GM18511 (cell line): ENCODE measurements around the gene VEPH1.

Experiments
- ATAC-seq: cut with Tn5 transposase; IDR thresholded peaks from one replicate; pipeline ENCODE4 v1.9.1; 2021; ENCODE audit warnings: mild to moderate bottlenecking, moderate library complexity; ENCODE audit not compliant: unreplicated experiment

Gene VEPH1

DNA sequence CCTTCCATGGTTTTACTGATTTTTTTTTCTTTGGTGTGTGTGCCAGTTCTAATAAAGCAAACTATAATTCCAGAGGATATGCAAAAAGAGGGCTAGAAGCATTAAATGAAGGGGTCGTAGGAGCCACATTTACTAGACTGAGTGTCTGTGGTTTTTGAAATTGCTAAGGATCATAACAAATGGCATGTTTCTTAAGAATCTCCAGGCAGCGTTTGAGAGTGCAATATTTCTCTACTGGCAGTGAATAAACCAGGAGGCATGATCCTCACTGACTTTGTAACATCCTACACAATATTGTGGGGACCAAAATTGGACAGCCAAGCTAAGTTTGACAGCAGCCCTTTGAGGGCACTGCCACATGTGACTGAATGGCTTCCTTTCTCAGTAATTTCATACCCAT is 227.4 kb downstream of the VEPH1 start:
- no peak for ATAC-seq

DNA sequence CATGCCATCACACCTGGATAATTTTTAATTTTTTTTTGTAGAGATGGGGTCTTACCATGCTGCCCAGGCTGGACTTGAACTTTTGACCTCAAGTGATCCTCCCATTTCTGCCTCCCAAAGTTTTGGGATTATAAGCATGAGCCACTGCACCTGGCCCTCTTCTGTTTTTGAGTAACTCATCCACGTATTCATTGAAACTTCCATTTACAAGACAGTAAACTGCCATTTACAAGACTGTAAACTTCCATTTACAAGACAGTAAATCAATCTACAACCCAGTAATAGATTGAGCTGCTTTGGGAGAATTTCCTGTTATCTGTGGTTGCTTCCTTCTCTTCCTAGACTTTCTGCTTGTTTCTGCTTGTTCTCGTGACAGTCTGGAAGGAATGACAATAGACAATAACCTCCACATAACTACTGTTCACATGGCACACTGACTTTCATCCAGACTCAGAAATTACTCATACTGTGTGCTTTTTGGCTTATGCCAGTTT is 228.5 kb downstream of the VEPH1 start:
- ATAC-seq: no peak

DNA sequence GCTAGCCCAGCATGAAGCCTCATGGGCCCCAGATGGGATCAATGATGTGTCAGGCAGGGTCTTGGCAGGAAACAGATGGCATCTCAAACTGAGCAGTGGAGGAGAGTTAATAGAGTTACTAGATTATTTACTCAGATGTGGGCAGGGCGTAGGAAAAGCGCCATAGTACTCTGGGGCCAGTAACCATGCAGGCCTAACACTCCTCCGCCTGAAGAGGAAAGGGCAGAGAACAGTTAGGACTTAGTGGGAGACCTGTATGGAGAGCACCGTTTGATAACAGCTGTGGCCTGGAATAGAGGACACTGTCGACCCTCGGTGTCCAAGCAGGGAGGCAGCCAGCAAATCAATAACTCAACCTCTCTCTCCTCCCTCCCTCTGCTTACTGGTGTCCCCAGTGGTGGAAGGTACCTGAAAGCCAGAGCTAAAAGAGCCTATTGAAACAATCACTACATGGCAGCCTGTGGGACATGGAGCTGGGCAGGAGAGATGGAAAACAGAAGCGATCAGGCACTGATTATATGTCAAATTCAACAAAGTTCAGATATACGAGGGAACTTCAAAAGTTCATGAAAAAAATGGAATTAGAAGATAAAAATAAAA is 231.8 kb downstream of the VEPH1 start:
- no peak for ATAC-seq

DNA sequence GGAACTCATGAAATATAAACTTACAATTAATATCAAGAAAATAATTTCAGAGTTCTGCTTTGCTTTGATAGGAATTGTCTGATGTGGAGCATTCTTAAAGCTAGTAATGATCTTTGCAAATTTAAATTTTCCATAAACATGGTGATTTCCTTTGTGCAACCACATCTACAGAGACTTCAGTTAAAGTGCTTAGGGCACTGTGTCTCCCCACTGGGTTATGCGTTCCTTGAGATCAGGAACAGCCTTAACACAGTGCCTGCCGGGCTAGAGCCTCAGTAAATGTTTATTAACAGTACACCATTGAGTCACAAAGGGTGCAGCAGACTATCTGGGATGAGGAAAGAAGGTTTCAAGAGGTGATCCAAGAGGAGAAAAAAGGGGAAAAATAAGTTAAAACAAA is 235.2 kb downstream of the VEPH1 start:
- ATAC-seq: no peak

DNA sequence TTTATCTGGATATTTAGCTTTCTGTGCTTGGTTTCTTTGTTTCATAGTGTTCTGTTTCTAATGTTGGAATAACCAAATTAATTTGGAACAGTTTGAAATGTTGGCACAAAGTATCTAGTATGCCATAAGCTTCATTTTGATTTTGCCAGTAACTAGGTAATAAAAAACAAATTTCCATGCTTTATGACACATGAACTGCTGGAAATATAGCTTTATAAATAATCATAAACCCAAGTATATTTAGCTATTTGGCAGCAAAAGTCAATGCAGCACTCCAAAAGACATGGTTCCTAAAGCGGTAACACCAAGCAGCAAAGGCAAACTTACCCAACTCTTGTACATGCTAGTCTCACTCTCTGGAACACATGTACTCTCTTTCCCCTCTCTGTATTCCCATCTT is 237.3 kb downstream of the VEPH1 start:
- no peak for ATAC-seq

DNA sequence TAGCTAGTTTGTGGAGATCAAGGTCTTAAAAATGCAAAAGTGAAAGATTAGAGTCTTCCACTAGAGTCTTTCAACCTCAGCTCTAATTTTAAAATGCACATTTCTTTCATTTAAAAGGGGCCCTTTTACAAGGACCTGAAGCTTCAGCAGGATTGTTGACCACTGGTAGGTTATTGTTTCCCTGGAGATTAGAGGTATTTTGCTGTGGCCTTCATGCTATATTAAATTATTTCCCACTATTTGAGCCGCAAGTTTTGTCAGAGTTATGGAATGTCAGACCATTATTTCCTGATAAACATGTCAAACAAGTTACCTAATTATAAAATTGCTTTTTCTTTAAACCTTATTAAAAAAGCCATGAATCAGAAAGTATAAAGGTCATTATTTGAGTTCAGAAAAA is 240.2 kb downstream of the VEPH1 start:
- no peak for ATAC-seq

DNA sequence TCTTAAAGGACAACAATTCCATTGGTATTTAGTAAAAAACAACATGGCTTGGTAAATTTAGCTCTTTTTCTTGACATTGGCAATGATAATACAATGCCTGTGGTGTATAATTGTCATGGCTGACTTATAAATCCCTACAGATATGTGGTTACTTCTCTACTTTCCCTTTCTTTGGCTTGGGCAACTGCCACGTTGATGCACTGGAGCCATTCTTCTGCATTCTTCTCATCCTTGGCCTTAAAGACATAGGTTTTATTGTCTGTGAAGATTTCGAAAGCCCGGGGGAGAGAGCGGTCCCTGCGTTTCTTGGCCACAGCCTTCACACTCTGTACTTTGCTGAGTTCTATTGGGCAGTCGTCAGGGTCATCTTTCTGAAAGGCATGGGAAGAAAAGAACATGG is 242.2 kb downstream of the VEPH1 start:
- ATAC-seq: no peak

DNA sequence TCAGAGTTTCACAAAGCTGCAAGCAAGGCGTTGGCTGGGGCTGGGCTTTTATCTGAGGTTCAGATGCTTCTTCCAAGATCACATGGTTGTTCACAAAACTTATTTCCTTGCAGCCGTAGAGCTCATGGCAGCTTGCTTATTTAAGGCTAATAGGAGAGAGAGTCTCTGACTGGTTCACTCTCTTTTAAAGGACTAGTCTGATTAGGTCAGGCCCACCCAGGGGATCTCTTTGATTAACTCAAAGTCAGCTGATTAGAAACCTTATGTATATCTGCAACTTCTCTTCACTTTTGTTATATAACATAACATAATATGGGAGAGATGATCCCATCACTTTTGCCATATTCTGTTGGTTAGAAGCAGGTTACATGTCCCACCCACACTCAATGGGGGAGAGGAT is 243.4 kb downstream of the VEPH1 start:
- no peak for ATAC-seq

DNA sequence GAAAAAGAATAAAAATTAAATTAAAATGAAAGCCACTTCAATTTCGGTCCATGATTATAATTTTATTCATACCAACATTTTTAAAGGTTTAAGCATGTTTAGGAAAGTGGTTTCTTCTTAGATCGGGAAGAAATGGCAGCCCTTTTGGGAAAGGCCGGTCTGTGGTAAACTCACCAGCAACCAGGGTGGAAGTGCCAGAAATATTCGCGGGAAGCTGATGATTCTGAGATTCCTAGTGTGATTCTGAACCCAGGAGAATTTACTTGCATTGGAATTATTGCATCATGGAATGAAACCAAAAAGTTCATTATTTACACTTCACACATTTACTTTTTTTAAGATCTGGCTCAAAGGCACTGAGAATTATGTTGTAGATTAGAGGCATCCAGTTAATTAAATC is 246.1 kb downstream of the VEPH1 start:
- ATAC-seq: no peak

DNA sequence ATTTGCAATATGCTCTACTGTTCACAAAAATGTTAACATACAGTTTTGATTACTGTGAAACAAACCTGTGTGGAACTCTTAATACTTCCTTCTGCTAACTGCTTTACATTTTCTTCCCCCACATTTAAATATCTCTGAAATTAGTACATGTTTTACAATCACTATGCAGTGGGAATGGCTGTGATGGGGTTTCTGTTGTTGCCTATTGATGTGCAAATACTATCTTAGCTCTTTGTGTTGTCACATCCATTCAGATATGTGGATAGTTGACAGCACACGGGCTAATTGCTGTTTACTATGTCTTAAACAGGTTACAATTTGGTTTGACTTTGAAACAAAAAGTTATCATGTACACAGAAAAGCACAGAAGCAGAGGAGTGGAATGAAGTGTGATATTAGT is 247.4 kb downstream of the VEPH1 start:
- ATAC-seq: no peak

DNA sequence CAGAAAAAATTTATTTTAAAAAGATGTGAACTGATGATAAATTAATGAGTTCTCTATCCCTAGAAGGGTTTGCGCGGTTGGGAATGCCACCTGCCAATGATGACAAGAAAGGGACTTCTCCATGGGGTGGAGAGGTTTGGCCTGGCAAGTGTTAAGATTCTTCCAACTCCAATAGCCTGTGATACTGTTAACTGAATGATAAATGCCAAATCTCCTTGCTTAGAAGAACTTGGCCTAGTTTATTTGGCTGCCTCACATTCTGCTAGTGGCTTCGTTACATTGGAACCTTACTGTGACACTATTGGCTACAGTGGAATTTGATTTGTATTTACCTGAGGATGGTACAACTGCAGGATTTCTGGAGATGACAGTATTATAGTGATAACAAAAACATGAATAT is 251.5 kb downstream of the VEPH1 start:
- ATAC-seq: no peak

DNA sequence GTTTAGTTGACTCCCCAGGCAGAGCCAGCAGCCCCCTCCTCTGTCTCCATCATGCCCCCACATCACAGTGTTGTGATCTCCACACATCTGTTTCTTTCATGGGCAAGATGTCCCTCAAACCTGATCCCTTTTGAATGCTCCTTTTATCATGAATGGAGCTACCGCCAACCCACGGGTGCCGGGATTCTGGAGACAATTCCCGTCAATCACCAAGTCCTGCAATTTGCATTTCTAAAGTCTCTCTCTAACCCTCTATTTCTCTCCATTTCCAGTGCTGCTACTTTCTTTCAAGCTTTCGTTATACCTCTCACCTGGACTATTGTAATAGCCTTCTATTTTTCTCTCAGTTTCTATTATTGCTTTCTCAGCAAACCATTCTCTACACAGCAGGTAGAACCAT is 253.6 kb downstream of the VEPH1 start:
- no peak for ATAC-seq

DNA sequence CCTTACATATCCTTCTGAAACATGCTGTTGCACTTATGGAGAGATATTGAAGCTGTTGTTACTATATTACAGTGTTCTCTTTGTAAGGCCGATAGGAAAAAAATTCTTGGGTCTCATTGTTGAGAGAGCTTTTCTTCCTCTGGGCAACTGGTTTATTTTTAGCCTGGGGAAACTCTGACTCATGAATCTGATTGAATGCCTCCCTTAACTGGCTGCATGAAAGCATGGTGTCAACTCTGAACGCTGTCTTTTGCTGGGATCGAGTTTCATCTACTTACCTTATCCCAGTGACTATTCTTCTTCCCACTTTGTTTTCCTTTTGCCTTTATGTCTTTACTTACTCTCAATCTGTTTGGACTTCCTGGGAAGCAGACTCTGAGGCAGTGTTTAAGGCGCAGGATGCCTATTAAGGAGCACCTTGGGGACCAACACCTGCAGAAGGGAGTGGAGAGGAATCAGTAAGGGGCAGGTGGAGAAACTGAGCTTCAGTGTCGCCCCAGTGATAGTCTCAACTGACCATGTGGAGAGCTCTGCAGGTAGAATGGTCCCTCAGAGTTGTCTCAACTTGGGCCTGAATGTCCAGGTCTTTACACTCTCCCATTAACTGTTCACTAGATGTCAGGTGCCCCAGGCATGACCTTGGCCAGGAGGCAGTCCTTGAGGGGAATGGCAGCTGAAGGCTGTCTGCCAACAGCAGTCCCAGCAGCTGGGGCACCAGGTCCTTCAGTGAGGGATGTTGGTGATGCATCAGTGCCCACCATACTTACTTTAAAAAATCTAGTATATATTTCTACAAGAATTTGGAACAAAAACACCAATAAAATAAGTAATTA is 254.4 kb downstream of the VEPH1 start:
- ATAC-seq: peak; percentile 63

DNA sequence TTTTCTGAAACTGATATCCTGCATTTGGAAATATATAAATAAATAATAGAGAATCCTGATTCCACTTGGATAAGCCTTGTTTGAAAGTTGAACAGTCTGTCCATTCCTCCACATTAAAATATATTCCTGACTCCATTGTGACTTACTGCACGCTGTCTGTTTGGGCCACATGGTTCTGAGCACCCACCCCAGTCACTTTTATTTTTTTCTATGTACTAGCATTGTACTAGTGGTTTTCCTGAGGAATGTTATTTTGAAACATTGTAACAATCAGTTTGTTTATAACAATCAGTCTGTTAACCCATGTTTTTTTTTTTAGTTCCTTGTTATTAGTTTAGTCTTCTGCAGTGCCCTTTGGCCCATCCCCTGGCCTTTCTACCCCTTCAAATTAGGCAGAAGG is 255.8 kb downstream of the VEPH1 start:
- ATAC-seq: no peak

DNA sequence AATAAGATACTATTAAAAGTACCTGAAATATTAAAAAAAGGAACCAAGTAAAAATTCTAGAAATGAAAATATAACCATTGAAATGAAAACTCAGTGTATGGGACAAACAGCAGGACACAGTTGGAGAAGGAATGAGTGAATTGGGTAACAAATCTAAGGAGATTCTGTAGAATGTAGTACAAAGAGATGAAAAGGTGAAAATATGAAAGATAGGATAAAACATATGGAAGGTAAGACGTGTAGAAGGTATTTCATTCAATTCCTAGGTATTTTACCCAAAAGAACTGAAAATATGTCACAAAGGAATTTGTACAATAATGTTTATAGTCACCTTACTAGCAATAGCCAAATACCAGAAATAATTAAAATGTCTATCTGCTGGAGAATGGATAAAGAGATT is 260.4 kb downstream of the VEPH1 start:
- ATAC-seq: no peak

DNA sequence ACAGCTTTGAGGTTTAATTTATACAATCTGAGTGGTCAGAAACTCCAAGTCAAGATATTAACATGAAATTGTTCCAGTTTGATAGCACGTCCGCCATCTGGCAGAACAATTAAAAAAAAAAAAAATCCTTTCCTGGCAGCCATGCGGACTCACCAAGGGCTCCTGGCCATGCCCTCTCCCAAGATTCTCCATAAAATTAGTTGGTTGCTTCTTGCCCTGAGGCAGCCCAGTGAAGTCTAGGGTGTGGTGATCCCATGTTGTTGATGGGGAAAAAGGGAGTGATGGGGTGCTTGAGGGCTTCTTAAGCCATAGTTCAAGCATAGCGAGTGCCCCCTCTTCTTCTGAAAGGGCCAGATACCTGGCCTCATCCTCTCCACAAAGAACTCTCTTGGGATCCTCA is 261.6 kb downstream of the VEPH1 start:
- ATAC-seq: no peak

DNA sequence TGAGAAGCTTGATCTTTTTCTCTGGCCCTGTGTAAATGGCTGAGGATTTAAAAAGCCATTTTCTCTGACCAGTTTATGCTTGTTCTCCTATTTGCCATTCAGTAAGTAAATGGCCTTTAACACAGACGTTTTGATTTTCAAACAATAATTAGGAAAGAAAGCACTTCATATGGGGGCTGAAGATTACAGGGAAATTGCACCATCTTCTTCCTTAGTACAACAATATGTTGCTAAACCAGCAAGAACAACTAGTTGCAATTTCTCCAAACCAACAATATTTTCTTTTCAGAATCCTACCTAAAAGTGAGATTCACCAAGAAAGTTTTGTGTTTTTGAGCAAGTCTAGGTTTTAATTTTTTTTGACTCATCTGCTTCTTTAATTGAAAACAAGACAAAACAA is 262.8 kb downstream of the VEPH1 start:
- no peak for ATAC-seq

DNA sequence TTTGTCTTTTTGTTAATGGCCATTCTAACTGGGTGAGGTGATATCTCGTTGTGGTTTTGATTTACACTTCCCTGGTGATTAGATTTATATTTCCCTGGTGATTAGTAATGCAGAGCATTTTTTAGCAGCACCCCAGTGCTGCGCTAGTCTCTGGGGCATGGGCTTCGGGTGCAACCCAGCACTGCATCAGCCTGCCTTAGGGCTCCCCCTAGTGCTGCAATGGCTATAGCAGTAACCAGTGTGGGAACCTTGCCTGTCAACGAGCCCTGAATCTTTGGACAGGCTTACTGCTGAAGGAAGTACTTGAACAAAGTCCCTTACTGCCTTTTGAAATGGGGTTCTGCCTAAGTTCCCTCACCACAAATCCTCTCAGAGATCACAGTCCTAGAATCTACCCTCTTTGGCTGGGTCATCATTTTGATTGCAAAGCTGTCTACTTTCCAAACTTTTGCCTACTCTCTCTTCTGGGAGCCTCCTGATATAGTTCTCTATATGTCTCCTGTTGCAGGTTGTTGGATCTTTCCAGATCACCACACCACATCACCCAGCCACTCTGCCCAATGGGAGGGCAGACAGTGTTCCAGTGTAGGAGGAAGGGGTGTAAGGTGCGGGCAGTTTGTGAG is 264.0 kb downstream of the VEPH1 start:
- ATAC-seq: peak; percentile 100

DNA sequence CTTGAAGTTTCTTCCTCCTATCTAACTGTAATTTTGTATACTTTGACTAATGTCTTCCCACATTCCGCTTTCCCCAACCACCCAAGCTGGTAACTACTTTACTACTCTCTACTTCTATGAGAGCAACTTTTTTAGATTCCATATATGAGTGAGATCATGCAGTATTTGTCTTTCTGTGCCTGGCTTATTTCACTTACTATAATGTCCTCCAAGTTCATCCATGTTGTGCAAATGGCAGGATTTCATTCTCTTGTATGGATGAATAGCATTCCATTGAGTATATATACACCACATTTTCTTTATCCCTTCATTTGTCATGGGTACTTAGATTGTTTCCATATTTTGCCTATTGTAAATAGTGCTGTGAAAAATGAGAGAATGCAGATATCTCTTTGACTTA is 264.8 kb downstream of the VEPH1 start:
- no peak for ATAC-seq

DNA sequence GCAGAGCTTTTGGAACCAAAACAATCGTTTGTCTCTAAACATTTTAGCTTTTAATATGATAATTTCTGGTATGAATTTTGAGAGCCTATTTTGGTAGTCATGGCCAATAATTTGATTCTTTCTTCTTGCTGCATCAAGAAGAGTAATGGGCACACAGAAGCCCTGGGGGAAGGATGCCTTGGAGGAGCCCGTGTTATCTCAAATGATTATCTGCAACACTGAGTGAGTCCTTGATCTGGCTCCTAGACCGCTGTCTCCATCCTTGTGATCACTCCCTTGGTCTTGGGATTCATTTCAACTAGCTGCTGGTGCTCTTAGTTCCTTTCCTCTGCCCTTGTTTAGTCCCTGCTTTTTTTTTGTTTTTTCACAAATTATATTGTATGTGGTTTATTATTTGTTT is 265.3 kb downstream of the VEPH1 start:
- ATAC-seq: no peak

DNA sequence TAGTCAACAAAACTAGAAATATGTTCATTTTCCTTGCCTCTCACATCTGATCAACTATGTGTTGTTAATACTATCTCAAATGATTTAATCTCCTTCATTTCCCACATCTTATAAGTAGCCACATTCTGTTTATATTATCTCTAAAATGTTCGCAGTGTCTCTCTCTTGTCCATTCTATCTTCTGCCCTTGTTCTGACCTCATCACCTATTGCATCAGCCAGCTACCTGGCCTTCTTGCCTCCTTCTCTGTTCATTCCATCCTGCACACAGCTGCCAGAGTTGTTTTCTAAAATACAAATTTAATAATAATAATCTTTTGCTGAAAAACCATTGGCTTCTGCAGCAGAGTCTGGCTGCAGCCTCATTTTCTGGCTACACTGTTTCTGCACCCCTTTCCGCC is 267.9 kb downstream of the VEPH1 start:
- no peak for ATAC-seq

DNA sequence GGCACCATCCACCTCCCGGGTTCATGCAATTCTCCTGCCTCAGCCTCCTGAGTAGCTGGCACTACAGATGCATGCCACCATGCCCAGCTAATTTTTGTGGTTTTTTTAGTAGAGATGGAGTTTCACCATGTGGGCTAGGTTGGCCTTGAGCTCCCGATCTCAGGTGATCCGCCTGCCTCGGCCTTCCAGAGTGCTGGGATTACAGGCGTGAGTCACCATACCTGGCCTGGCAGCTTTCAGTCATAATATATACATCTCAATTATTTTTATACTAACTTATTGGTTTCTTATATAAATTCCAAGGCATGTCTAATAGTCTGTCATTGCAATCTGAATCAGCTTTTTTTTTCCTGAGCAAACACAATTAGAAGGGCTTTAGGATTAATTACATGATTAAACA is 269.3 kb downstream of the VEPH1 start:
- ATAC-seq: no peak
